ENCODE data around the gene PPP2R2C.

PPP2R2C gene

DNA sequence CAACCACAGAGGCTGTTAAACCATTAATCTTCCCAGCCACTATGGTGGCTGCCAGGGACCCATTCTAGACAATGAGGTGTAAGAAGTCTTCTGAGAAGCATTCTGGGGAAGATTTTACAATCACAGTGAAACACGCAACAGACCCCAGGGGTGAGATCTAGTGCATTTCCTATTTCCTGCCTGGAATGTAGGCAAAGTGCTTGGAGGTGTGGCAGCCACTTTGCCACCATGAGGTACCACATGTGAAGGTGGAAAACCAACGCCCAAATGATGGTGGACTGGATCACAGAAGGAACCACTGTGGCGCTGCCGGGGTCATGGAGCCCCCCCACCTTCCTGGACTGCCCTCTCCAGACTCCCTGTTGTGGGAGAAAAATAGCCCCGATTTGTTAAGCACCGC, 140.9 kb downstream of the PPP2R2C start:
- no peak overlapping the region for H3K4me3 ChIP-seq (replicated peaks; ENCODE audit: insufficient read depth, low read length)
- DNase-seq (ENCODE audit: low read depth in 1 of 2, low spot score in 1 of 2), result no peak

DNA sequence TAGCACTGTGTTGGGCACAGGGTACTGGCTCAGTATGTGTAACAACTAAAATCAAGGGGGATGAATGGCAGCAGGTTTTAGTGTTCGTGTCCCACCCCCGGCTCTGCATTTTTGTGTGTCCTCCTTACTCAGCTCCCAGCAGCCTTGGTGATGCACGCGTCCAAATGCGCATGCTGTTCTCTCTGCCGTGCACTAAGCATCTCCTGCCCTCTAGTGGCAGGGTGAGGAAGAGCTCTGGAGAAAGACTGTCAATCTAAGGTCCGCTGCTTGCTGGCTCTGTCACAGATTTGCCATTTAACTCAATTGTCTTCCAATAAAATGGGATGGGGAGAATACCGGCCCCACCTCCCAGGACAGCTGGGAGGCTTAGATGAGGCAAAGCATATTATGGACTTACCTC, 141.4 kb downstream of the PPP2R2C start:
- no peak for TF ChIP-seq SPI1 (IDR thresholded peaks at IDR 0.05; ENCODE audit: borderline replicate concordance, low read depth)
- TF ChIP-seq, protein P1, sequence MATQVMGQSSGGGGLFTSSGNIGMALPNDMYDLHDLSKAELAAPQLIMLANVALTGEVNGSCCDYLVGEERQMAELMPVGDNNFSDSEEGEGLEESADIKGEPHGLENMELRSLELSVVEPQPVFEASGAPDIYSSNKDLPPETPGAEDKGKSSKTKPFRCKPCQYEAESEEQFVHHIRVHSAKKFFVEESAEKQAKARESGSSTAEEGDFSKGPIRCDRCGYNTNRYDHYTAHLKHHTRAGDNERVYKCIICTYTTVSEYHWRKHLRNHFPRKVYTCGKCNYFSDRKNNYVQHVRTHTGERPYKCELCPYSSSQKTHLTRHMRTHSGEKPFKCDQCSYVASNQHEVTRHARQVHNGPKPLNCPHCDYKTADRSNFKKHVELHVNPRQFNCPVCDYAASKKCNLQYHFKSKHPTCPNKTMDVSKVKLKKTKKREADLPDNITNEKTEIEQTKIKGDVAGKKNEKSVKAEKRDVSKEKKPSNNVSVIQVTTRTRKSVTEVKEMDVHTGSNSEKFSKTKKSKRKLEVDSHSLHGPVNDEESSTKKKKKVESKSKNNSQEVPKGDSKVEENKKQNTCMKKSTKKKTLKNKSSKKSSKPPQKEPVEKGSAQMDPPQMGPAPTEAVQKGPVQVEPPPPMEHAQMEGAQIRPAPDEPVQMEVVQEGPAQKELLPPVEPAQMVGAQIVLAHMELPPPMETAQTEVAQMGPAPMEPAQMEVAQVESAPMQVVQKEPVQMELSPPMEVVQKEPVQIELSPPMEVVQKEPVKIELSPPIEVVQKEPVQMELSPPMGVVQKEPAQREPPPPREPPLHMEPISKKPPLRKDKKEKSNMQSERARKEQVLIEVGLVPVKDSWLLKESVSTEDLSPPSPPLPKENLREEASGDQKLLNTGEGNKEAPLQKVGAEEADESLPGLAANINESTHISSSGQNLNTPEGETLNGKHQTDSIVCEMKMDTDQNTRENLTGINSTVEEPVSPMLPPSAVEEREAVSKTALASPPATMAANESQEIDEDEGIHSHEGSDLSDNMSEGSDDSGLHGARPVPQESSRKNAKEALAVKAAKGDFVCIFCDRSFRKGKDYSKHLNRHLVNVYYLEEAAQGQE (IDR thresholded peaks at IDR 0.05; ENCODE audit: insufficient replicate concordance, low read depth), result no peak
- no peak for TF ChIP-seq POLR2AphosphoS5 (IDR thresholded peaks at IDR 0.05; ENCODE audit: low read depth)
- TF ChIP-seq, protein P2, sequence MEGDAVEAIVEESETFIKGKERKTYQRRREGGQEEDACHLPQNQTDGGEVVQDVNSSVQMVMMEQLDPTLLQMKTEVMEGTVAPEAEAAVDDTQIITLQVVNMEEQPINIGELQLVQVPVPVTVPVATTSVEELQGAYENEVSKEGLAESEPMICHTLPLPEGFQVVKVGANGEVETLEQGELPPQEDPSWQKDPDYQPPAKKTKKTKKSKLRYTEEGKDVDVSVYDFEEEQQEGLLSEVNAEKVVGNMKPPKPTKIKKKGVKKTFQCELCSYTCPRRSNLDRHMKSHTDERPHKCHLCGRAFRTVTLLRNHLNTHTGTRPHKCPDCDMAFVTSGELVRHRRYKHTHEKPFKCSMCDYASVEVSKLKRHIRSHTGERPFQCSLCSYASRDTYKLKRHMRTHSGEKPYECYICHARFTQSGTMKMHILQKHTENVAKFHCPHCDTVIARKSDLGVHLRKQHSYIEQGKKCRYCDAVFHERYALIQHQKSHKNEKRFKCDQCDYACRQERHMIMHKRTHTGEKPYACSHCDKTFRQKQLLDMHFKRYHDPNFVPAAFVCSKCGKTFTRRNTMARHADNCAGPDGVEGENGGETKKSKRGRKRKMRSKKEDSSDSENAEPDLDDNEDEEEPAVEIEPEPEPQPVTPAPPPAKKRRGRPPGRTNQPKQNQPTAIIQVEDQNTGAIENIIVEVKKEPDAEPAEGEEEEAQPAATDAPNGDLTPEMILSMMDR (IDR thresholded peaks at IDR 0.05; ENCODE audit: insufficient read depth, low read length), result peak; percentile 85
- no peak for TF ChIP-seq GABPA (IDR thresholded peaks at IDR 0.05; ENCODE audit: low read depth)
- H3K27me3 ChIP-seq (ENCODE audit: insufficient read depth, poor library complexity, severe bottlenecking), result no peaks in the 10 kb centered on the region
- H3K4me3 ChIP-seq (replicated peaks; ENCODE audit: insufficient read depth, low read length), result no peak overlapping the region
- DNase-seq (ENCODE audit: low read depth in 1 of 2, low spot score in 1 of 2), result peak in 1 of 2 experiments; percentile 12
- H3K27ac ChIP-seq (replicated peaks), result no peak overlapping the region

More for the DNA sequence above, 140.9 kb downstream of the PPP2R2C start:
- H3K27me3 ChIP-seq (ENCODE audit: insufficient read depth, poor library complexity, severe bottlenecking), result no peaks in the 10 kb centered on the region
- H3K27ac ChIP-seq (replicated peaks), result no peak overlapping the region
- no peak for TF ChIP-seq GABPA (IDR thresholded peaks at IDR 0.05; ENCODE audit: low read depth)
- no peak for TF ChIP-seq POLR2AphosphoS5 (IDR thresholded peaks at IDR 0.05; ENCODE audit: low read depth)
- no peak for TF ChIP-seq SPI1 (IDR thresholded peaks at IDR 0.05; ENCODE audit: borderline replicate concordance, low read depth)
- TF ChIP-seq, protein P2 (IDR thresholded peaks at IDR 0.05; ENCODE audit: insufficient read depth, low read length), result no peak
- TF ChIP-seq, protein P1 (IDR thresholded peaks at IDR 0.05; ENCODE audit: insufficient replicate concordance, low read depth), result no peak

DNA sequence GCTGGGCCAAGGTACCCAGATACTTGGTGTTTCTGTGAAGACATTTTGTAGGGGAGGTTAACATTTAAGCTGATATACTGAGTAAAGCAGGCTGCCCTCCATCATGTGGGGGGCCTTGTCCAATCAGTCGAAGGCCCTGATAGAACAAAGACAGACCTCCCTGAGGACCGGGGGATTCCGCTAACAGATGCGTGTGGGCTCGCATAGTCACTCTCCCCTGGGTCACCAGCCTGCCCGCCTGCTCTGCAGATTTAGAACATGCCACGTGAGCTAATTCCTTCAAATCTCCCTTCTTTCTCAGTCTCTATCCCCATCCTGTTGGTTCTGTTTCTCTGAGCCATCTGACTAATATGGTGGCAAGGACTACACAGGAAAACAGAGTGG, 142.0 kb downstream of the PPP2R2C start:
- Histone ChIP-seq H3K27ac (replicated peaks) (no peak overlapping the region), H3K4me3 (replicated peaks; ENCODE audit: insufficient read depth, low read length) (no peak overlapping the region), H3K27me3 (ENCODE audit: insufficient read depth, poor library complexity, severe bottlenecking) (peaks cover 3% of the 10 kb centered on the region)
- TF ChIP-seq GABPA (IDR thresholded peaks at IDR 0.05; ENCODE audit: low read depth), result no peak
- no peak for DNase-seq (ENCODE audit: low read depth in 1 of 2, low spot score in 1 of 2)

DNA sequence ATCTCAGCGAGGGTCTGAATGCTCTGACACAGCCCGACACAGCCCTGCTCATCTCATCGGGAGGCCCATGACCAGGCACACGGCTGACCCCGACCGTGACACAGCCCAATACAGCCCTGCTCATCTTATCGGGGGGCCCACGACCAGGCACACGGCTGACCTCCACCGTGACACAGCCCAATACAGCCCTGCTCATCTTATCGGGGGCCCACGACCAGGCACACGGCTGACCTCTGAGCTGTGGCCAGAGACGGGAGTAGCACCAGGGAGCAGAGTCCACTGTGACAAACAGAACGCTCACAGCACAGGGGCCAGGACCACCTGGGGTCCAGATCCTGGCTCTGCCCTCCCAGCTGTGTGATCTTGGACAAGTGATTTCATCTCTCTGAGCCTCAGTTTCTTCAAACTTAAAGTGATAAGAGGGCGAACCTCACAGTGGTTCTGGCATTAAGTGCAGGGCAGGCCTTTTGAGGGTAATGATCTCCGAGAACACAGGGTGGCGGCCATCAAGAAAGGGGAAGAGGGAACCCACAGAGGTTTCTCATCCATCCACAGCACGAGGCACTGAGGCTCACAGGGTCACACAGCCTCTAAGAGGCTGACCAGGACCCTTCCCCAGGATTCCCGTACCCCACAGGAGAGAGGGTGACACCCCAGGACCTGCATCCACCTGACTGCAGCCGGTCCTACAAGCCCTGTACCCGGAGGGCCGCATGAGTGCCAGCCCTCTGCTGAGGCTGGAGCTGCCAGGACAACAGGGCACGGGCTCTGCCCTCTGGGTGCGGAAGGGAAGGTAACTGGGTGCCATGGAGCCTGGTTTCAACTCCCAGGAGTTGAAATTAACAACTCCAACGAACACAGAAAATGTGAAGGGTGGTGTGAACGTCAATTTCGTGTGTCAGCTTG, 142.7 kb downstream of the PPP2R2C start:
- Histone ChIP-seq H3K27me3 (ENCODE audit: insufficient read depth, poor library complexity, severe bottlenecking) (peaks cover 9% of the 10 kb centered on the region), H3K27ac (replicated peaks) (no peak overlapping the region), H3K4me3 (replicated peaks; ENCODE audit: insufficient read depth, low read length) (no peak overlapping the region)
- no peak for DNase-seq (ENCODE audit: low read depth in 1 of 2, low spot score in 1 of 2)
- no peak for TF ChIP-seq POLR2AphosphoS5 (IDR thresholded peaks at IDR 0.05; ENCODE audit: low read depth)
- TF ChIP-seq GABPA (IDR thresholded peaks at IDR 0.05; ENCODE audit: low read depth), result no peak
- TF ChIP-seq, protein P1 (IDR thresholded peaks at IDR 0.05; ENCODE audit: insufficient replicate concordance, low read depth), result no peak
- TF ChIP-seq, protein P2 (IDR thresholded peaks at IDR 0.05; ENCODE audit: insufficient read depth, low read length), result no peak
- TF ChIP-seq SPI1 (IDR thresholded peaks at IDR 0.05; ENCODE audit: borderline replicate concordance, low read depth), result no peak

Data from HL-60 (cell line).